ENCODE measurements around the gene PHLDA3. TPM values are rescaled to one million over a fixed set of nuclear protein-coding genes. Genes with fewer than 3 reads are reported as not detected.
A peak's percentile ranks its signal among the peaks of the same experiment; 100 is the strongest.

The PHLDA3 gene
- 7.6 and 11.7 TPM in 2 replicates for total RNA-seq (2014; rRNA removed; shearing (Covaris generic))

DNA sequence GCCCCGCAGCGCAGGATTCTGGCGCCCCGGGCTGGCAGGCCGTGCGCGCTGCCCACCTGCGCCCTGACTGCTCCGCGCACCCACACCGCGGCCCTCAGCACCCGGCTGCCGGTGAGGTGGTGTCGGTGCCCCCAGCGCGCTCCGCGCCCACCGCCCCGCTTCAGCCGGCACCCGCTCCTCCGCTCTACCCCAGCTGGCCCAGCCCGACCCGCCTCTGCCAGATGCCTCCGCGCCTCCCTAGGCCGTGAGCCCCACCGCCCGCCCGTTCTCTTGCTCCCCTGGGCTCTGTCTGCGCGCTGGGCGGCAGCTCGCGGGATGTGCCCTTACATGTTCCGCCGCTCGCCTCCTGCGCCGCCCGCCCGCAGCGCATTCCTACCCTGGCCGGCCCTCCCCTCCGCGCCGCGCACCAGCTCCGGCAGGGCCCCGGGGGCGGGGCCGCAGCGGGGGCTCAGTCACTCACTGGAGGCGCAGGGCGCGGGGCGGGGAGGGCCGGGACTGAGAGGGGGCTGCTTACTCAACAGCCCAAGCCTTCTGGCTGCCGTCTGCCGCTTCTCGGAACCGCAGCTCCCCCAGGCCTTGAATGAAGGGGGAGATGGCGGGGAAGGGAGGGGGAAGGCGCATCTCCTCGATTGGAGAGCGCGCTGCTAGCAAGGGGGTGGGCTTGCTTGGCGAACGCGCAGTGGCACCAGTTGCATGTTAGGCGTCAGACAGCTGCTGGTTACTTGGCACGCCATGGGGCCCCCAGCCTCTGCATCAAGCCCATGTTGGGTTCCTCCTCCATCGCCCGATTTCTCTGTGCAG is at the start of gene PHLDA3:
TSS of gene PHLDA3 (minus strand) at position 345 of the 801 bp plus-strand sequence. CDS start 402 bp downstream, outside the sequence.
- DNase-seq (ENCODE audit: low read depth), result peak; percentile 85

GRCh38 chr1:201518071-201518470 is 49.1 kb upstream of the PHLDA3 start:
- DNase-seq (ENCODE audit: low read depth), result no peak

DNA sequence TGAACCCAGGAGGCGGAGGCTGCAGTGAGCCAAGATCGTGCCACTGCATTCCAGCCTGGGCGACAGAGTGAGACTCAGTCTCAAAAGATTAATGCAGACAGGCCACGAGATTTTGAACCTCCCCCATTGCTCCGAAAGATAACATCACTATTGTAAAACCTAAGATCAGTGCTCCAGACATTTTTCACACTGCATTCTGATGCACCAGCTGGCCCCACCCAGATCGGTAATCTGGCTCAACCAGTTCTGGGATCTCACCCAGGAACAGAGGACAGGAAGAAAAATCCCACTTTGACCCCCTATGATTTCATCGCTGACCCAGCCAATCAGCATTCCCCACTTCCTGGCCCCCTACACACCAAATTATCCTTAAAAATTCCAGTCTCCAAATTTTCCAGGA is 48.6 kb upstream of the PHLDA3 start:
- no peak for DNase-seq (ENCODE audit: low read depth)

DNA sequence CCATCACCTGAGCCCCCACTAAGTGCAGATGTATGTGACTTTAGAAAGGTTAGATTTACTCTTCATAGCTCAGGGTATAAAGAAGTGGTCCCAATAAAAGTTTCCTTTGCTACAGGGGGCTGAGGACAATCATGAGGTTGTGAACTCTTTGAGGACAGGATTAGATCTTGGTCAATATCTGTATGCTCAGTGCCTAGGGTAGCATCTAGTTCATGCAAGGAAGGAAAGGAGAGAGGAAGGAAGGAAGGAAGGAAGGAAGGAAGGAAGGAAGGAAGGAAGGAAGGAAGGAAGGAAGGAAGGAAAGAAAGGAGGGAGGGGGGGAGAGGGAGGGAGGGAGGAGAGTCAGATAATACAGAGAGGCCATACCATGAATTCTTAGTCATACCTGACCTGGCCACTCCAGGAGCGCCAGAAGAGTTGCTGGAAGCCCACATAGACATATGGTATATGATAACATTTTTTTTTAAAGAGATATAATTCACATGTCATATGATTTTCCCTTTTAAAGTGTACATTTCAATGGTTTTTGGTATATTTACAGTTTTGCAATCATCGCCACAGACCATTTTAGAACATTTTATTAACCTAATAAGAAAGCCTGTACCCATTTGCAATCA is 47.6 kb upstream of the PHLDA3 start:
- no peak for DNase-seq (ENCODE audit: low read depth)

DNA sequence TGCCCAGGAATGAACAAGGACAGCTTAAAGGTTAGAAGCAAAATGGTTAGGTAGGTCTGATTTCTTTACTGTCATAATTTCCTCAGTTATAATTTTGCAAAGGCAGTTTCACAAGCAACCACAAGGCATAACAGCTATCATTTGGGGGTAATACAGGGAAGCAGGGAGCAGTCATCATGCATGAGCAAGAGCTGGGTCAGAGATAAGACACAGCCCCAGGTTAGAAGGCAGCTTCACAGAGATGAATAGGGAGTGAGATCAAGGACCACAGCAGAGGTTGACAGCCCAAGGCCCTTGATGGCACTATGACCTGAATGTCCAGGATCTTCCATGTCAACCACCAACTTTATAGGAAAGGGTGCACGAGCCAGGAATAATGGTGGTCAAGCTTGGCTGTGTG is 46.9 kb upstream of the PHLDA3 start:
- peak; percentile 48 for DNase-seq (ENCODE audit: low read depth)

GRCh38 chr1:201515062-201515750 is 46.2 kb upstream of the PHLDA3 start:
- DNase-seq (ENCODE audit: low read depth), result no peak

- DNase-seq (ENCODE audit: low read depth), result no peak
Measured at GRCh38 chr1:201514466-201514865, 45.5 kb upstream of the PHLDA3 start.

GRCh38 chr1:201513498-201514243 is 44.7 kb upstream of the PHLDA3 start:
- no peak for DNase-seq (ENCODE audit: low read depth)

- peak; percentile 43 for DNase-seq (ENCODE audit: low read depth)
Measured at GRCh38 chr1:201511941-201512539, 43.1 kb upstream of the PHLDA3 start.

DNA sequence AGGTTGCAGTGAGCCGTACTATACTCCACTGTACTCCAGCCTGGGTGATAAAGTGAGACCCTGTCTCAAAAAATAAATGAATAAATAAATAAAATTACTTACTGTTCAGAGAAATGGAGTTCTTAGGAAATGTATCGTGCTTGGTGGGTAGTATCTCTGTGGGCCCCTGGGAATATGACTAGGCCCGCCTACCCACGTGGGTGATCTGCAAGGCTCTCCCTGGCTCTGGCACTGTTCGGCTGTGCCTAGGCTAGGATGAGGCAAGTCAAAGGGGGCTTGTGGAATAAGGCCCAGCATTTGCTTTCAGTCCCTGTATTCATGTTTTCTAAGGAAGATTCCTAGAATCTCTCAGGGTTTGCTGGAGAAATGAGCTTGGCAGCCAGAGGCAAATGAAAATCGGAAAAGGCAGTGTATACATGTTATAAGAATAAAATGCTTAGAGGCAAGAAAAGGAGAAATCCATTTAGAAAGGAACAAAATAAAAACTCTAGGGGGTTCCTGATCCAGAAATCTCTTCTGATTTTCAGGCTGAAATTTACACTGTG is 42.5 kb upstream of the PHLDA3 start:
- no peak for DNase-seq (ENCODE audit: low read depth)

- DNase-seq (ENCODE audit: low read depth), result no peak
Measured at GRCh38 chr1:201510734-201511133, 41.7 kb upstream of the PHLDA3 start.

DNA sequence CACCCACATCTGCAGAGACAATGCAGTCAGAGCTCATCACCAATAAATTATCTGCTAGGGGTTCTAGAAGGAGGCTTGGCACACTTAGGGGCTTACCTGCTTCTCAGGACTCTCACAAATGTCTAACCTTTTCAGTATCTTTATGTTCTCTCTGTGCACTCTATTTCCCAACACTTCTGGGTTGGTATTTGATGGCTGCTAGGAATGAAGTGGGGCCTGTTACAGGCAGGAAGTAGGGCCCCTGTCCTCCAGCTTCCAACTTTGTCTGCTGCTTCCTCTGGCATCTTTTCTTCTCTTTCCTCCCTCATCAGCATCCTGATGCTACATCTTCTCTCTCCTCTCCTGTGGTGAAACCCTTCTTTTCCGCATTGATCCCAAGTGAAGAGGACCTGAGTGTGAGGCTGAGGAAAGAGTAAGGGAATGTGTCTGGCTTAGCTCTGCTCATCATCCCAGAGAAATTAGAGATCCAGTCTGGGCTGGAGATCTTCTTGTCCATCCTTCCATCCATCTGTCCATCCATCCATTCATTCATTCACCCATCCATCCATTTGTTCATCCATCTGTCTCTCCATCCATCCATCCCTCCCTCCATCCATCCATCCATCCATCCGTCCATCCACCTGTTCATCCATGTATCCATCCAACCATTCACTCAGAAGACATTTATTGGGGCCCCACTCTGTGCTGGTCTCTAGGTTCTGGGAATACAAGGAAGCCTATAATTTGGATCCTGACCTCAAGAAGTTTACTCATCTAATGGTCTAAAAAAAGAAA is 40.8 kb upstream of the PHLDA3 start:
- DNase-seq (ENCODE audit: low read depth), result no peak

DNA sequence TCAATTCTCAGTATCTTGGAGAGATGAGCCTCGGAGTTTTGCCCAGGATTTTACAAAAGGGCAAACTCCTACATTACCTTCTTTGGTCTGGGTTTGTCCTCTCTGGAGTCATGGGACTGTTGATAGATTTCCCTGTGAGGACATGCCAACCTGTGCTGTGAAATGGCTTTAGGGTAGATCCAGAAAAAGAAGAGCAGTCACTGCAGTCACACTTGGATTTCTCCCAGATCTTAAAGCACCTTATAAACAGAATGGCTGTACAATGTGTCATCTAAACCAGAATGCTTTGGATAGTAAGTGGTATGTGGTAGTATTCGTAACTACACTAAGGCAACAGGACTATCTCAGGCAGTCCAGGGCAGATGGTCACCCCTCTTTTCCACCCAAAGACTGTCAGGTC is 39.8 kb upstream of the PHLDA3 start:
- DNase-seq (ENCODE audit: low read depth), result no peak

GRCh38 chr1:201507360-201507675 is 38.3 kb upstream of the PHLDA3 start:
- no peak for DNase-seq (ENCODE audit: low read depth)

DNA sequence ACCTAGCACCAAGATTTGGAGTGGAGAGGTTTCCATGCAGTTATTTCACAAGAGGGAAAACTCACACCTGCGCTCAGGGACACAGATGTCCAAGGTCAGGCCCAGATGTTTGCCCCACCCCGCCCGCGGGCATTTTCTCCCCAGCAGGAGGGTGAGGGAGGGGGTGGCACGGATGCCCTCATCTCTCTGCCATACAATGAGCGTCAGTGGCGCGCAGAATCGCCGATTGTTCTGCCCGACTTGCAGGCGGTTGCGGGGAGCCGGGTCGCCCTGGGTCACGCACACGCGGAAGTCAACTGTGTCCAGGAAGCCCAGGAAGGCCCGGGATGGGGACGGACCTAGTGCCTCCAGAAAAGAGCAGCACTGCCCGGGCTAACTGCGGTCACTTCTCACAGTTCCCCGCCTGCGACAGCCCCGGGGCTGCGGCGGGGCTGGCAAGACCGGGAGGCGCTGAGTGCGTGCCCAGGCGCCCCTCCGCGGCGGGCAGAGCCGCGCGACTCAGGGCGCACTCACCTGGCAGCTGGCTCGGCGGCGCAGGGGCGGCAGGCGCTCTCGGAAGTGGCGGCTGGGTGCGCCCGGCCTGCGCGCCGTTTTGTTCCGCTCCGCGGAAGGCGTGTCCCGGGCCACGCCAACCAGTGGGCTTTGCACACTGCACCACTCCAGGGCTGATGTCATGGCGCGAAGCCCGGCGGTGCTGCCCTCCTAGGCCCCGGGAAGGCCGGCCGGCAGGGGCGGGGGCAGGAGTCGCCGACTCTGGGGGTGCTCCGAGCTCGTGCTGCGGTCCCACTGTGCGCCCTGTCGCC is 37.8 kb upstream of the PHLDA3 start, which contains the start of gene CSRP1:
TSS of gene CSRP1 (minus strand) at position 567 of the 803 bp plus-strand sequence. CDS start 10,820 bp downstream, outside the sequence.
- peak; percentile 93 for DNase-seq (ENCODE audit: low read depth)

DNA sequence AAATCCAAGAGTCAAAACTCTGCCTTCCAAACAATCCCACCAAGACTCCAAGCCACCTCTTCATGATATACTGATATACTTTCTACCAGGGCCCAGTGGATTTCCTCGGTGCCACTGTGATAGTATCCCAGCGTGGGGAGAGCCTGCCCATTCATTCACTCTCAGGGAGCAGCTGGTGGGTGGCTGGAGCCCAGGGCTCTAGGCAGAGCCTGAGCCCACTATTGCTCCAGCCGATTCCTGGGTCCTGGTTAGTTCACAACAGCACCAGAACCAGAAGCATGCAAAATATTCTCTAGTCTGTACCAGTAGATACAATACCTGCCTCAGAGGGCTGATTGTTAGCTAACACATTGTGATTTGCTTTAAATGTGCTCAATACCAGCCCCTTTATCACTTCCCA is 37.1 kb upstream of the PHLDA3 start:
- DNase-seq (ENCODE audit: low read depth), result no peak

- peak; percentile 82 for DNase-seq (ENCODE audit: low read depth)
Measured at GRCh38 chr1:201505503-201505890, 36.5 kb upstream of the PHLDA3 start.

DNA sequence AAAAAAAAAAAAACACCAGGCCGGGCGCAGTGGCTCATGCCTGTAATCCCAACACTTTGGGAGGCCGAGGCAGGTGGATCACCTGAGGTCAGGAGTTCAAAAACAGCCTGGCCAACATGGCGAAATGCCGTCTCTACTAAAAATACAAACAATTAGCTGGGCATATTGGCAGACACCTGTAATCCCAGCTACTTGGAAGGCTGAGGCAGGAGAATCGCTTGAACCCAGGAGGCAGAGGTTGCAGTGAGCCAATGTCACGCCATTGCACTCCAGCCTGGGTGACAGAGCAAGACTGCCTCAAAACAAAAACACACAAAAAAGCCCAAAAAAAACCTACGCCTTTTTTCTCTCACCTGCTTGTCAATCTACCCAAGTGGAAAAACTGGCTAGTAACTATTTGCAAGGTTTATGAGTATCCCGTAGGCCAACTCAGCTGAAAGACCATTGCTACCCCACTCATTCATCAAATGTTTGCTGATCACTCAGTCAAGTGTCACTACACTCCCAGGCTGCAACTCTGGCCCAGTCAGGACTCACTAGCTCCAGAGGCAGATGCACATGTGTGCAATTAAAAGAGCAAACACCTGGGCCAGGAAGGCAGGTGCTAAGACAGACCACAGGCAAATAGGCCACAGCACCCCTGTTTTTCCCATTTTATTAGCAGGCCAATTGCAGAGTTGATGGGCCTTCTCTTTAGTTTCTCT is 36.0 kb upstream of the PHLDA3 start:
- DNase-seq (ENCODE audit: low read depth), result no peak

DNA sequence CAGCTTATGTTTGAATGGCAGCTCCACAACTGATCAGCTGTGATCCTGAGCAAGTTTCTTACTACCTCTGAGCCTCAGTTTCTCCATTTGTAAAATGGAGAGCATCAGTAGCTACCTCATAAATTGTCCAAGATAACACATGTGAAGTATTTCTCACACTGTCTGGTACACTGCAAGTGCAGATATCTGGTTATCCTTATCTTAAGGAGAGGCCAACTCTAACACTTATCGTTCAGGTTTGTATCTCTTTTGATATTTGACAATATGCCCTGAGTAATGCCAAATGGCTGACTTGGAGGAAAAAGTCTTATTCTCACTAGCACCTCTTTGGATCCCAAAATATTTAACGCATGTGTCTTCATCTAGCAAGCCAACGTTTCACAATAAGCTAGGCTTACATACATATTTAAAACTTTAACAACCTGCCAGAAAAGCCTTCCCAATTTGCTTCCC is 35.2 kb upstream of the PHLDA3 start:
- DNase-seq (ENCODE audit: low read depth), result no peak
